ENCODE data around the gene USP25. TPM values are rescaled to one million over a fixed set of nuclear protein-coding genes. Genes with fewer than 3 reads are reported as not detected.

USP25 gene
- total RNA-seq, 1 experiment from 2014 or later = 30.9 TPM

DNA sequence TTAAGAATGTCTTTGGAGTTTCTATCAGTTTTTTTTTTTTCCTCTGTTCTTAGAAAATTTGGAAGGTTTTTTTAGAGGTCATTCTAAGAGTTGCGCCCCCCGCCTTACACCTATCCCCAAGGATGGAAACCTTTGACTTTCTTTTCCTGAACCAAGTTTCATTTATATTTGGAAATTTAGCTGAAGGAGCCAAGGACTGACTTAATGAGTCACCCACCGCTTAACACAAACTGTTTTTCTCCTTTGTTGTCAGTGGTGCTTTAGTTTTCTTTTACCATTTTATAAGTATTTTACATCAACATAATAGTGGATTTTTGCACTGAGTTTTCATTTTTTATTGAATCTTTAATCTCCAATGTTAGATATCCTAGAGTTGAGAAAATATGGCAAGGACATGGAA lies 25.3 kb downstream of the USP25 start:
- no peak for DNase-seq (ENCODE audit: extremely low read depth, low read depth)

DNA sequence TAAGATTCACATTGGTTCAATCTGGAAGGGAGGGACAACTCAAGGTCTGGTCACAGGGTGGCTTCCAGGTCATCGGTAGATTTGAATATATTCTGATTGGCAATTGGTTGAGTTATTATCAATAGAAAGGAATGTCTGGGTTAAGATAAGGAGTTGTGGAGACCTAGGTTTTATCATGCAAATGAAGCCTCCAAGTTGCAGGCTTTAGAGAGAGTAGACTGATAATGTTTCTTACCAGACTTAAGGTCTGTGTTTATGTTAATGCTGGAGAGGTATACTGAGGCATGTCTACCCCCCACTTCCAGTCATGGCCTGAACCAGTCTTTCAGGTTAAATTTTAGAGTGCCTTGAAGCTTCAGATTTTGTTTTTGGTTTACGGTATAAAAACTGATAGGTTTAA lies 29.7 kb downstream of the USP25 start:
- no peak for DNase-seq (ENCODE audit: extremely low read depth, low read depth)

DNA sequence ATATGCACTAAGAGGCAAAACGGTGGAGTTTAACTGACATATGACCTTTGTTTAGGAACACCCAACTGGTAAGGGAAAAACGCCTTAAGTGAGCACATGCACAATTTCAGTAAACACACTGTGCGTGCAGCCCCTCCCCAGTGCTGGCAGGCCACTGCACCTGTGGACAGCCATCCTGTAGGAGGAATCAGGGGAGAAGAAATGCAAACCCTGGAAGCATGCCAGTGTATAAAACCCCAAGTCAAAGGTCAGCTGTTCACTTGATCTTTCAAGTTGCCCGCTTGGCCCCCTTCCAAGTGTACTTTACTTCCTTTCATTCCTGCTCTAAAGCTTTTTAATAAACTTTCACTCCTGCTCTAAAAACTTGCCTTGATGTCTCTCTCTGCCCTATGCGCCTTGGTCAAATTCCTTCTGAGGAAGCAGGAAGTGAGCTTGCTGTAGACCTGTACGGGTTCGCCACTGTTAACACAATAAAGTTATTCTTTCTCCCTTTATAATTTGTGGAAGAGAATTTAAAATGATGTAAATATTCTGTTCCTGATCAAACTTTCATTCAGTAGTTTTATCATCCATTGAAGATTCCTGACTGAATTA lies 31.8 kb downstream of the USP25 start:
- DNase-seq (ENCODE audit: extremely low read depth, low read depth) = no peak

DNA sequence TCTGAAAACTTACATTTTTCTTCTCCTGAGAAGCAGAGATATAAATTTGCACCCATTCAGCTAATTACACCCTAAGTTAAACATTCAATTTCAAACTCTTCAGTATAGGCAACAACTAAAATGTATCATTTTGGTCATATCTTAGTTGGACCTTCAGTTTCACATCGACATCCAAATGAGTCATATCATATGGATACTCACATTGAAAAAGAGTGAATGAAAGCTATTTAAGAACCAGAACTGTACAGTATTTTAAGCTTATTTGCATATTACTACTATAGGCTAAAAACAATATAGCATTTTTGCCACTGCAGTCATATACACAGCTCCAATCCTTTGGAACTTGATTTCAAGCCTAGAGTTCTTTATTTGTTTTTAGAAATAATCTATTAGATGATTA lies 33.6 kb downstream of the USP25 start:
- no peak for DNase-seq (ENCODE audit: extremely low read depth, low read depth)

DNA sequence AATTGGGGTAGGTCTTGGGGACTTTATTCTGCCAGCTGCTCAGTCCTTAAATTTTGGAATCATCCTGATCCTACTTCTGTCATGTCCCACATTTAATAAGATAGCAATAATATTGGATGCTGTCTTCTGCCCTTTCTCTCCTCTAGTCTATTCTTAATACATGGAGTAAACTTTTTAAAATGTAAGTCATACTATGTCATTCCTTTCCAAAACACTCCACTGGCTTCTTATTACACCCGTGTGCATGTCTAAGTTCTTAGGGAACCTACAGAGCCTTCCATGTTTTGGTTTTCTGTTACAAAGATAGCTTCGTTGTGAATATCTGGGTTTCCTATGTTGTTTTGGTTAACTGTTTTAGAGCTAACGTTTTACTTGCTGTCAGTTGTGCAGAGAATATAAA lies 35.1 kb downstream of the USP25 start:
- no peak for DNase-seq (ENCODE audit: extremely low read depth, low read depth)

DNA sequence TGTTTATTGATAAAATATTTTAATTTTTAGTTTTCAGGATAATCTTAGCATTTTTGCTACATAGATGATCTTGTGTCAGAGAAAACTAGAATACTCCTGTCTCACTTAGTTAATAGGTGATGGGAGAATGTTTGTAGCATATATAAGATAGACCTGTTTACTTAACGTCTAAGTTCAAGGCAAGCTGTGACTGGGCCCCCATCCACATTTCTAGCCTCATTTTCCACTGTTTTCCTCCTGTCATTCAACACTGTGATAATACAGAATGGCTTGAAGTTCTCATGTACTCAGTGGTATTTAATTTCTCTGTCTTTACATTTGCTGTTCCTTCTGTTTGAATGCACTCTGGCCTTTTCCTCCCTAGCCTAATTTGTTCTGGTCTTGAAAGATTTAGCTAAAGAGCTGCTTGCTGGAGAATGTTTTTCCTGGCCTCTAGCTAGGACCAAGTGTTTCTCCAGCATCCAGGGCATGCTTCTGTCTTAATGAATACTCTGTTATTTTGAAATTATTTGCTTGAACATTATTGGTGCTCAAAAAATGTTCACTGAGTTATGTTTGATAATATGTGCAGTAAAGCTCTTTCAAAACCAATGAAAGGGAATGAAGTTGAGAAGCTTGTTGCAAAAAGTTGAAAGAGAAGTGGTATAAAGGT lies 37.3 kb downstream of the USP25 start:
- no peak for DNase-seq (ENCODE audit: extremely low read depth, low read depth)

DNA sequence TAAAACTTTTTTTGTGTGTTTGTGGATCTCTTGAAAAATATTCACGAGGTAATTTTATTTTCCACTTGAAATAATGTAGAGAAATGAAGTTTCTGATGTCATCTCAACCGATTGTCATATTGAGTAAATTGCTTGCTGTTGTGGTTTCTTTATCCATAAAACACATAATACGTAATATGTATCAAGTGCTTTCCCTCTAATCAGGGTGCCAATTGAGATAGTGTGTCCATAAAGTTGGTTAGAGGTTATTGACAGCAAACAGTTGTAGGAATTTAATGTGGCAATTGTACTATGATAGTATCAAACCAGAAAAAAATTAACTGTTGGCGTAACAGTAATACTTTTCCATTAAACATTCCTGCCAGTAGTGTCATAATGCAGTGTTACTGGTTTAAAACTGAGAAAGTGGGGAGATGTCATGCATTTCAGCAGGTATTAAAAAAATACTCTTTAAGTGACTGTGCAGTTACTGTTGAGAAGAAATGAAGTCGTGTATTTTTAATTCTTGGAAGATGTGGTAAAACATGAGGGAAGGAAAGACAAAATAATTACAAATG lies 38.3 kb downstream of the USP25 start:
- no peak for DNase-seq (ENCODE audit: extremely low read depth, low read depth)

DNA sequence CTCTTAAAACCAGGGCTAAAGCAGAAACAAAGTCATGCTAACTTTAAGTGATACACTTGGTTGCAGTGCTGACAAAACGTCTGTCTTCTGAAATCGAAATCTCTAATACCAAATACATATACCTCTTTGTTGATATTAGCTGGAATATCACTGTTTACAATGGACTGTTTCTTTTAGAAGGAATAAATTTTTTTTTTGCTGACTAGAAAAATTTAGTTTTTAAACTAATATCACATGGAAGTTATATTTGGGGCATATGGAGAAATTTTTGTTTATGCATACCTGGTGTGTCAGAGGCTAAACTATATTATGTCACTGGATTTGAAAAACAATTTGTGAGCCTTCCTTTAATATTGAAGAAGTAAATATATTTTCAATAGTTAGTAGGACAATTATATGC lies 39.1 kb downstream of the USP25 start:
- DNase-seq (ENCODE audit: extremely low read depth, low read depth) = no peak

DNA sequence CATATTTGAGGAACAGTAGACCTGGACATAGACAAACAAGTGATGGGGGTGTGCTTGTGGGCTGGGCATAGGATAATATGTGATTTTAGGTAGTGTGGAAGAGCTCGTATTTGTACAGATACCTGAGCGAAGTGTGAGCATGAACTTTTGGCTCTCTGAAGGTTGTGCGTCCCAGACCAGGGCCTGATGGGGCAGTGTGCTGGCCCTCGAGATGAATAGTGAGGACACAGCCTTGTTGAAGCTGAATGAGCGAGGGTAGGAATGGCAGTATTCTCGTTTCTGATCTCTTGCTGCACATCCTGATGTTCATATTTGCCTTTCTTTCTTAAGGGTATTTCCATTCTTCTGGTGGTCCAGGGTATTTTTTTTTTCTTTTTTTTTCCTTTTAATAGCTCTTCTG lies 41.5 kb downstream of the USP25 start:
- no peak for DNase-seq (ENCODE audit: extremely low read depth, low read depth)

DNA sequence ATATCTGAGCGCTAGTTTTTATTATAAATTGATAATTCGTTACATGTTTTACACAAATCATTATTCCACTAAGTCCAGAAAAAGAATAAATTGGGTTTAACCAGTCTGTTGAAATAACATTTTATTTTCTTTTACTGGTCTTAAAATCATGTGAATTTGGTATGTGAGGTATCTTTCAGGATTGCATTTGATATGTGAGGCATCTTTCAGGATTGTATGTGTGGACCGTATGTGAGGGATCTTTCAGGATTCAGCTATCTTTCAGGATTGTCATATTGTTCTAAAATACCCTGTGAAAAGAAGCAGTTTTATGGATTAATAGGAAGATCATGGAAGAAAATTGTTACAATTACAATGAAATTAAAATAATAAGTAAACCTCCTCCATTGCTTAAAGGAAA lies 42.9 kb downstream of the USP25 start:
- DNase-seq (ENCODE audit: extremely low read depth, low read depth) = no peak

DNA sequence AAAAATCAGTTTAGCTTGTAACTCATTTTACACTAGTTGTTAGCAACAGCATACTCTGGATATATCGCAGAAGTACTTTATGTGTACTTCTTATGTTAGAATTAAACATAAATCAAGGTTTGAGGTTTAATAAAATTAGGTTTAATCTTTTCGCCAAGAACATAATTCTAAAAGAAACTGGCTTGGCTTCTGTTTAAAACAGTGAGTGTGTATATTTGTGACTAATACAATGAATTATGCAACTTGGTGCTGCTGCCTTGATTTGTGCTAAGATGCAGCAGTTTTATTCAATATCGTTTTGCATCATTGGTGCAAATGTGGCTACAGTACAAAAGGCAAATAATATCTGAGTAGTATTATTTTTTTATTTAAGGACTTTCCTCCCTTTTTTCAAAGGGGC lies 44.8 kb downstream of the USP25 start:
- DNase-seq (ENCODE audit: extremely low read depth, low read depth) = no peak

DNA sequence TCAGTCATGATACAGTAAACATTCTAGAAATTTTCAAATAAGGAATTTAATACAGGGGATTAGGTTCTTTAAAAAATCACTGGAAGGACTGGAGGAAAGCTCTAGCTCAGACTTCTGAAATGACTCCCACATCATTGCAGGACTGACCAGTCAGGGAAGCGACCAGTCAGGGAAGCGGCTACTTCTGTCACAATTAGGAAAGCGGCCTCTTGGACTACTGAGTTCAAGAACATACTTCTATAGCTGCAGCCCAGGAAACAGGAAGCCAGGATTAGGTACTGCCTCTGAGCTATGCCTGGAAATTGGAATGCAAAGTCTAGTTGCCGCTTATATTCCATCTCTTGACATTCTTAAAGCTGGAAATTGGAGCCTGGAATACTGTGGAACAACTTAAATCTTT lies 45.5 kb downstream of the USP25 start:
- no peak for DNase-seq (ENCODE audit: extremely low read depth, low read depth)

DNA sequence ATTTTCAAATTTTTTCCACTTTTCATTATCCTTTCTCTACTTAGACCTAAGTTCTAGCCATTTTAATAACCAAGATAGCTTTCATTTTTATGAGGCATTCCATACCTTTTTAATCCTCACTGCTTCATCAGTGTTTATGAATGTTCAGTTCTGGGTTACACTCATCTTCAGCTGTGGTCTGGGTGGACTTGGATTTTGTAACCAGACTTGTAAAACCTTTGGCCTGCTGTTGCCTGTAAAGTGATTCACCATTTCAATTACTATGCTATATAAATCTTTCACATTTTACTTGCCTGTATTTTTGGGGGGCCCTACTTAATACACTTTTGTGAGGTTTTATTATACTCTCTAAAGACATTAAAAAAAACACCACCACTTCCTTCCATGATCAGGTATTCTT lies 46.2 kb downstream of the USP25 start:
- DNase-seq (ENCODE audit: extremely low read depth, low read depth) = no peak

DNA sequence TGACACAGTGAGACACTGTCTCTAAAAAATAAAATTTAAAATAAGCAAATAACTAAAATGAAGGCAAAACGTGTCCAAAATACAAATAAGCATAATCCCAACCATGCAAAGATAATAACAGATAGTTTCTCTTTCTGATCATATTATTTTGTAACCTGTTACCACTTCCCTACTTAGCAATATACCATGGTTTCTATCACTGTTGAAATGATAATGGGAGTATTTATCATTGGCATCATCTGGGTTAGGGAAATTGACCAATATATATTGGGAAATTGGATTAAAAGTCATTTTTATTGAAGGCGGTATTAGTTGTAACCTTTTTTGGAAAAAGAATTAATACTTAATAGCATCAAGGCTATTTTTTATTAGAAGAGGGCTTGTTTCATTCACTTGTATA lies 47.0 kb downstream of the USP25 start:
- no peak for DNase-seq (ENCODE audit: extremely low read depth, low read depth)

DNA sequence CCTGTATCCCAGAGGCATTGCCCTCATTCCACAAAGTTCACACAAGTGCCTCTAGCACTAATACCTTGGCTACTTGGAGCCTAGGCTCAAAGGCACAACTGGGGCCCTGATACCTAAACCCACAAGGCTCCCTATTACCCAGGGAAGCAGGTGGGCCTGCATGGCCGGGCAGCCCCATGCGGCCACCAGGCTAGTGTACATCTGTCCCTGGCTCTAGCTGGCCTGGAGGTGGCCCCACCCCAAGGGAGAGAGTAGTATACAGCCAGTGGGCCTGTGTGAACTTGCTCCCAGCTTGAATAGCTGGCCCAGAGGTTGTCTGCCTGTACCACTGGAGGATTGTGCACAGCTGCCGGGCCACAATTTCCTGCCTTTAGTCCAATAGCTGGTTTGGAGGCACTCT lies 52.2 kb downstream of the USP25 start:
- no peak for DNase-seq (ENCODE audit: extremely low read depth, low read depth)

DNA sequence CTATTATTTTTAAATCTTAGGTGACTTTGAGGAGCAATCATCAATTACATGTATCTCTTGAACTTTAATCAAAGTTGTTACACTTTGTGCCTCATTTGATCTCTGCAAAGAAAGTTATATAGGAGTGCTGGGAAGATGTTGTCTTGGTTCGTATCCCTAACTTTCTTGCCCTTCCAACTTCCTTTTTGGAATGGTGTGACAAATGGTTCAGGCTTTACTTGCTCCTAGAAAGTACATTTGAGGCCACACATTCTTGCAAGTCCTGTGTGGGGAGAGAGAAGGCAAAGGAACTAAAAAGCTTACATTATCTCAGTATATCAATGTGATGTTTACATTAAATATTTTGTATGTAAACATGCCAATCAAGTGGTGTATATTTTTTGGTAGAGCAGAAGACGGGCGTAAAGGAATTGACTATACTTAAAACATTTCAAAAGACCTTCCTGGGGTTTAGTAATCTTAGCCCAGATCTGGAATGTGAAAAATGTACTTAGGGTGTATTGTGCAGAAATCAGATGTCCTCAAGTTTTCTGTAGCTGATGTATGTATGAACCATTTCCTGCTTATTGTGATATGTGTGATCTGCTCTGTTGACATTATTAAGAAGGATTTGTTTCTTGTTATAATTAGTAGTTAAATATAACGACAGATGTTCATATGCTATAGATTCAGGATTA lies 59.2 kb downstream of the USP25 start:
- DNase-seq (ENCODE audit: extremely low read depth, low read depth) = no peak

DNA sequence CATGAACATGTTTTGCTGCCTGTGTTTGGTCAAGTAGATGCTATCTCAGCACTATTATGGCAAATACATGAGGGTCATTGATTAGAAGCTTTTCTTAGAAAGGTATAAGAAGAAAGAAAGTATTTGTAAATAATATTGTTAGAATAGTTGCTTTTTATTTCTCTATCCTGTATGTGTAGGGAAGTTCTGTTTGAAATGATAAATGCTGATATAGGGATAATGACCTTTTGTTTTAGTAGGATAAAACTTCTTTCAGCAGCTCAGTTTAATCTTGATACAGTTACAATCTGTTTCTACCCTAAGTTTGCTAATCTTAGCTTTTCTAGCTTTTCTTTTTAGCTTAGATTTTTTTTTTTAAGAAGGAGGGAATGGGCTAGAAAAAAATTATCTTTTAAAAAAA lies 63.3 kb downstream of the USP25 start:
- DNase-seq (ENCODE audit: extremely low read depth, low read depth) = no peak

DNA sequence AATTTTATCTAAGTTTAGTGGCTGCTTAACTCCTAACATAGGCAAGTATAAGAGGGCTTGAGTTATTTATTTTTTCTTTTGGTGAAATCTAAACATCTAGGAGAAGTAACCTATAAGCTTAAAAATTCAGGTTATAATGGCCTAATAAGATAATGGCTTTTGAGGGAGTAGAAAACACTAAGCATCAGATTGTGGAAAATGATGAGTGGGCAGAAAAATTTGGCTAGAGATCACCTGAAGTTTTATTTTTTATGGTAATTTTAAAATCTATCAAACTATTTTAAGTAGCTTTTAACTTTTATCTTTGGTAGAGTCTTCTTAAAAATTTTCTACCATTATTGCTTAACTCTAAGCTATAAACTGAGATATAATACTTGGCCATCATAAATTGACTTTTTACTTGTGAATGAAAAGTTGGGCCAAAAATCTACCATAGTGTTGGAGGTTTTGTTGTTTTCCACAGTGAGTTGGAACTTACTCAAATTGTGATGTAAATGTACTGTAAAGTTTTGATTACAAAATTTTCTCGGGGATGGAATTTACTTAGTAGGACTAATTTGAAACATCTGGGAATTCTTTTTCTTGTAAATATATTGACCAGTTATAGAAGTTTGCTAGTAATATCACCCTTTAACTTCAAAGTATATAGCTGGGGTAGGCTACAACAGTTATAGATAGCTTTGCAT lies 63.9 kb downstream of the USP25 start:
- DNase-seq (ENCODE audit: extremely low read depth, low read depth) = no peak

DNA sequence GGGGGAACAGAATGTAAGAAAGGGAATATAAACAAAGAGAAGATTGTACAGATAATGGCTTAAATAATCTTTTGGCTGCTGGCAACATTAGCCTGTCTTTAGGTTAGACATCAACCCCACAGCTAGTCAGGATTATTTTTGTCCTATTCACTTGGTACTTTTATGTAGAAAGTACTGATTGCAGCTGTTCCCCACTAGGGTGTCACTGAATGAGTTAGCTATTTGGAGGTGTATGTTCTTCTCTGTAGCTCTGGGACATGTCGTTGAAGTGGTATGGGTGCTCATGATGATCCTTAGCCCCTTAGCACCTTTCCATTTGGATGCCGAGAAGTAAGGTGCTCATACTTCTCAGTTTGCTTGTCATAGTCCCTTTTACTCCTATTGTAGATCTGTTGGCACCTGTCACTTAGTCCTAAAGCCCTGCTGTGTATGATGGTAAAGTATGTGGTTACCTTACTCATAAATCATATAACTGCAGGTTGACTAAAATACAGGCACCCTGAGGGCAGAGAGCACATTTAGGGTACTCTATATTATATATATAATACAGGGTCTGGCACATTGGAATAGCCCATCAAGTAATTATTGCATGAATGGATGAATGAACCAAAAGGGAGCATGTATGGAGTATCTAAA lies 64.6 kb downstream of the USP25 start:
- no peak for DNase-seq (ENCODE audit: extremely low read depth, low read depth)

DNA sequence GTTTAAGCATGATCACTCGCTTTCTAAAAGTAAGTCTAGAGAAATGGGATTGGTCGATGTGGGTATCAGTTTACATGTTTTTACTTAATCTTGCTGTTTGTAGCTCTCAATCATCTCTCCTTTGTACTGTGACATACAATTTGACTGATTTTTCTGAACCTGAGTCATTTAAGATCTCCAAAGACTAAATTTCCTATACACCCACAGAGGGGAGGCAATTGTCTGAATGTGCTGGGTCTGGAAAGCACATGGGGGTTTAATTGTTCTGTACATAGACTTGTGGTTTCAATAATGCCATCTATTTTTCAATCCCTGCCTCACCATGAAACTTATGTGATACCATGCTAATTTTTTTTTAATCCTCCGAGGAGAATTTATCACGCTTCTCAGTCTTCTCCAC lies 65.8 kb downstream of the USP25 start:
- no peak for DNase-seq (ENCODE audit: extremely low read depth, low read depth)
